Activated CD8-positive, alpha-beta memory T cell treated with anti-CD3 and anti-CD28 coated beads, Interleukin-2, amount 50 U/mL, for 1 hour (primary cell): ENCODE data around the gene OR2V1.
"Not testable (repeated sequence)": the region's sequence is repeated elsewhere in the genome, so short reads cannot be mapped to it uniquely, and the experiment has no call there.

Experiments
- DNase-seq: peaks from one replicate; pipeline ENCODE4 v3.0.0-alpha.2; 2020; ENCODE audit errors: extremely low read depth

Gene OR2V1

GRCh38 chr5:181127907-181128626, 2.9 kb downstream of the OR2V1 start:
- DNase-seq, result no peak

GRCh38 chr5:181127456-181127855, 3.5 kb downstream of the OR2V1 start:
- DNase-seq, result no peak

GRCh38 chr5:181126841-181127240, 4.1 kb downstream of the OR2V1 start:
- no peak for DNase-seq

GRCh38 chr5:181124526-181124925, 6.4 kb downstream of the OR2V1 start:
- DNase-seq, result no peak

- DNase-seq, result no peak
Measured at GRCh38 chr5:181121675-181122561, 9.1 kb downstream of the OR2V1 start.

- DNase-seq, result no peak
Measured at GRCh38 chr5:181120761-181121160, 10.2 kb downstream of the OR2V1 start.

- DNase-seq, result no peak
Measured at GRCh38 chr5:181120306-181120705, 10.7 kb downstream of the OR2V1 start.

- no peak for DNase-seq
Measured at GRCh38 chr5:181119105-181119504, 11.9 kb downstream of the OR2V1 start.

GRCh38 chr5:181118369-181118768, 12.6 kb downstream of the OR2V1 start:
- DNase-seq, result no peak

GRCh38 chr5:181114844-181115778, 15.9 kb downstream of the OR2V1 start:
- DNase-seq, result no peak

- DNase-seq, result no peak
Measured at GRCh38 chr5:181114284-181114843, 16.6 kb downstream of the OR2V1 start.

GRCh38 chr5:181113572-181113971, 17.4 kb downstream of the OR2V1 start:
- DNase-seq, result not testable (repeated sequence)

- no peak for DNase-seq
Measured at GRCh38 chr5:181112476-181112875, 18.5 kb downstream of the OR2V1 start.

GRCh38 chr5:181111010-181111409, 20.0 kb downstream of the OR2V1 start:
- DNase-seq, result no peak

GRCh38 chr5:181109489-181110013, 21.4 kb downstream of the OR2V1 start:
- no peak for DNase-seq

GRCh38 chr5:181108578-181109165, 22.3 kb downstream of the OR2V1 start:
- no peak for DNase-seq

- DNase-seq, result no peak
Measured at GRCh38 chr5:181107699-181108098, 23.3 kb downstream of the OR2V1 start.

- no peak for DNase-seq
Measured at GRCh38 chr5:181105391-181106025, 25.5 kb downstream of the OR2V1 start.

- DNase-seq, result not testable (repeated sequence)
Measured at GRCh38 chr5:181104606-181105390, 26.2 kb downstream of the OR2V1 start.

- not testable (repeated sequence) for DNase-seq
Measured at GRCh38 chr5:181104259-181104568, 26.8 kb downstream of the OR2V1 start.
